Measurements from ENCODE around the gene SMAD5. TPM values are rescaled to one million over a fixed set of nuclear protein-coding genes. Genes with fewer than 3 reads are reported as not detected.

The SMAD5 gene
- total and polyA plus RNA-seq, 12 donors, result 7.0 to 53.8 (median 38.7) TPM

GRCh38 chr5:136230176-136230575, 97.5 kb downstream of the SMAD5 start:
- no peaks in the 10 kb centered on the region for H3K4me1 ChIP-seq
- no peak for TF ChIP-seq CTCF (IDR thresholded peaks at IDR 0.05)
- no peaks in the 10 kb centered on the region for H3K9me3 ChIP-seq
- DNase-seq (no peak), ATAC-seq (no peak)
- H3K4me3 ChIP-seq, result no peak overlapping the region
- WGBS, 2 donors, result 16 to 31% methylated on average over 1 of the region's 1 CpG
- intact Hi-C loops (cut with DNase I), result no loop called here
- no peak overlapping the region for H3K27ac ChIP-seq
- no peaks in the 10 kb centered on the region for H3K36me3 ChIP-seq
- peaks cover 0 to 57% (median 29%) of the 10 kb centered on the region in 7 donors for H3K27me3 ChIP-seq

- no peaks in the 10 kb centered on the region for H3K4me1 ChIP-seq
- WGBS, 2 donors, result 83 to 87% methylated on average over 6 of the region's 6 CpGs
- TF ChIP-seq CTCF (IDR thresholded peaks at IDR 0.05), result no peak
Observed at GRCh38 chr5:136232316-136232715, 99.7 kb downstream of the SMAD5 start.

More at GRCh38 chr5:136232316-136232715, 99.7 kb downstream of the SMAD5 start:
- no peaks in the 10 kb centered on the region for H3K36me3 ChIP-seq
- intact Hi-C loops (cut with DNase I), result no loop called here
- no peaks in the 10 kb centered on the region for H3K9me3 ChIP-seq
- no peak overlapping the region for H3K4me3 ChIP-seq
- DNase-seq (no peak), ATAC-seq (no peak)
- H3K27me3 ChIP-seq, result peaks cover 0 to 37% (median 18%) of the 10 kb centered on the region in 7 donors
- H3K27ac ChIP-seq, result no peak overlapping the region

Other genes with a start within 250 kb of the SMAD5 start
- gene IL9, start 237.0 kb upstream of the SMAD5 start, total RNA-seq, result not detected
- gene IL9, start 237.0 kb upstream of the SMAD5 start, polyA plus RNA-seq, result not detected
- not detected for gene LECT2, start 177.9 kb upstream of the SMAD5 start, total RNA-seq
- not detected for gene LECT2, start 177.9 kb upstream of the SMAD5 start, polyA plus RNA-seq
- 100 to 1,000 TPM in 1 of 10 donors, 10 to 100 TPM in 9; 29.6 to 137 (median 46.2) TPM for gene TGFBI, start 103.9 kb upstream of the SMAD5 start, total RNA-seq
- gene TGFBI, start 103.9 kb upstream of the SMAD5 start, polyA plus RNA-seq, result 10 to 100 TPM; 65.5 to 69.9 TPM
- not detected for gene SMIM32, start 60.3 kb downstream of the SMAD5 start, total RNA-seq
- gene SMIM32, start 60.3 kb downstream of the SMAD5 start, polyA plus RNA-seq, result not detected
- not detected for gene TRPC7, start 232.7 kb downstream of the SMAD5 start, total RNA-seq
- not detected for gene TRPC7, start 232.7 kb downstream of the SMAD5 start, polyA plus RNA-seq